H1 (cell line): ENCODE measurements around the gene ZIC5. TPM values are rescaled to one million over a fixed set of nuclear protein-coding genes. Genes with fewer than 3 reads are reported as not detected.

Experiments
- CTCF ChIA-PET: fragments of 300-600 bp; sonication (Branson Sonifier 250); formaldehyde crosslinking; loops from one replicate; lab custom pipeline; 2021; ENCODE audit not compliant: partially characterized antibody; lab: Charles Lee
- POLR2A ChIA-PET: fragments of 300-600 bp; sonication (Branson Sonifier 250); formaldehyde crosslinking; loops from one replicate; lab custom pipeline; 2021; ENCODE audit warnings: inconsistent platforms; ENCODE audit not compliant: partially characterized antibody; lab: Charles Lee
- DNase-seq, 2 experiments: peaks; one replicate each; pipeline versions ENCODE4 v3.0.0 to v3.0.0-alpha.2; 2010 to 2022; ENCODE audit warnings: low spot score in 2 of 2, low read depth in 1 of 2, mixed read lengths in 1 of 2
- FAIRE-seq: peaks from 2 replicates; lab custom pipeline; 2011; peaks lifted over from hg19 to GRCh38; lab: Jason Lieb, UNC
- H2AFZ ChIP-seq: 2 replicates; pipeline ENCODE4 v1.8.1; 2012; ENCODE audit warnings: low read length, inconsistent platforms
- H2AK5ac ChIP-seq: 2 replicates; pipeline ENCODE4 v1.6.1; 2013; ENCODE audit warnings: low read depth, low read length
- H2BK120ac ChIP-seq: replicated peaks from 2 replicates; pipeline ENCODE3; 2013; ENCODE audit warnings: low read depth, low read length, inconsistent platforms
- H2BK12ac ChIP-seq: 2 replicates; pipeline ENCODE4 v1.6.1; 2013; ENCODE audit warnings: low read depth, low read length
- H2BK15ac ChIP-seq: 2 replicates; pipeline ENCODE4 v1.6.1; 2013; ENCODE audit warnings: low read length
- H2BK20ac ChIP-seq: 2 replicates; pipeline ENCODE4 v1.6.1; 2013; ENCODE audit warnings: low read length
- H2BK5ac ChIP-seq: 2 replicates; pipeline ENCODE4 v1.6.1; 2013; ENCODE audit warnings: low read depth, low read length
- H3K14ac ChIP-seq: 2 replicates; pipeline ENCODE4 v1.6.1; 2013; ENCODE audit warnings: inconsistent platforms; ENCODE audit not compliant: insufficient read length
- H3K18ac ChIP-seq: 2 replicates; pipeline ENCODE4 v1.6.1; 2013; ENCODE audit warnings: low read length; ENCODE audit errors: extremely low read depth
- H3K23ac ChIP-seq: 2 replicates; pipeline ENCODE4 v1.6.1; 2013; ENCODE audit warnings: inconsistent platforms; ENCODE audit not compliant: insufficient read length
- H3K23me2 ChIP-seq: 2 replicates; pipeline ENCODE4 v1.6.1; 2013; ENCODE audit warnings: low read depth, low read length
- H3K27ac ChIP-seq: 2 replicates; pipeline ENCODE4 v1.6.1; 2011; ENCODE audit warnings: low read depth, low read length, inconsistent platforms
- H3K27me3 ChIP-seq, 4 experiments: replicated peaks in 1 of 4; 1 replicate in 1 of 4; 2 replicates in 3 of 4; pipeline versions ENCODE4 v1.6.1 to v1.8.1; 2011 to 2013; ENCODE audit warnings: low read length in 3 of 4, mild to moderate bottlenecking in 3 of 4, inconsistent platforms in 2 of 4, mixed read lengths in 2 of 4, moderate library complexity in 1 of 4; ENCODE audit not compliant: control insufficient read depth in 3 of 4, insufficient read depth in 3 of 4; ENCODE audit errors: extremely low read depth in 1 of 4
- H3K36me3 ChIP-seq, 4 experiments: 2 replicates each; pipeline versions ENCODE4 v1.6.1 to v1.8.1; 2011 to 2013; ENCODE audit warnings: mild to moderate bottlenecking in 4 of 4, low read length in 3 of 4, moderate library complexity in 2 of 4, control low read depth in 1 of 4, inconsistent platforms in 1 of 4; ENCODE audit not compliant: insufficient read depth in 4 of 4, control insufficient read depth in 2 of 4
- H3K4ac ChIP-seq: replicated peaks from 2 replicates; pipeline ENCODE3; 2013; ENCODE audit warnings: low read length, low read depth, mixed read lengths, inconsistent platforms; ENCODE audit not compliant: insufficient read length
- H3K4me1 ChIP-seq, 4 experiments: replicated peaks in 1 of 4; 1 replicate in 1 of 4; 2 replicates in 3 of 4; pipeline versions ENCODE4 v1.6.1 to v1.8.1; 2011 to 2013; ENCODE audit warnings: low read length in 3 of 4, inconsistent platforms in 2 of 4, mixed read lengths in 1 of 4; ENCODE audit not compliant: insufficient read depth in 4 of 4, control insufficient read depth in 3 of 4
- H3K4me2 ChIP-seq, 2 experiments: 2 replicates each; pipeline versions ENCODE4 v1.6.1 to v1.8.1; 2011 to 2013; ENCODE audit warnings: low read depth in 2 of 2, low read length in 2 of 2, control low read depth in 1 of 2, inconsistent platforms in 1 of 2, mild to moderate bottlenecking in 1 of 2; ENCODE audit not compliant: insufficient read depth in 1 of 2
- H3K4me3 ChIP-seq, 4 experiments: fragments of 200-600, 300-600 bp in 1 of 4; sonication (generic), shearing (Covaris generic), sonication (Bioruptor Twin) in 1 of 4; 2 replicates each; pipeline versions ENCODE4 v1.5.1 to v1.8.1; 2011 to 2016; ENCODE audit warnings: low read length in 4 of 4, low read depth in 3 of 4, control low read depth in 2 of 4, inconsistent platforms in 2 of 4, mild to moderate bottlenecking in 2 of 4, mixed read lengths in 1 of 4, moderate library complexity in 1 of 4; ENCODE audit not compliant: insufficient read depth in 2 of 4; ENCODE audit errors: extremely low read depth in 1 of 4
- H3K56ac ChIP-seq: replicated peaks from 2 replicates; pipeline ENCODE3; 2013; ENCODE audit warnings: low read depth, mild to moderate bottlenecking, mixed read lengths, low read length, inconsistent platforms; ENCODE audit not compliant: insufficient read length
- H3K79me1 ChIP-seq: 2 replicates; pipeline ENCODE4 v1.6.1; 2013; ENCODE audit warnings: low read depth, low read length, control low read depth
- H3K79me2 ChIP-seq, 2 experiments: 2 replicates each; pipeline versions ENCODE4 v1.6.1 to v1.8.1; 2012 to 2013; ENCODE audit warnings: low read length in 2 of 2, mild to moderate bottlenecking in 2 of 2, inconsistent platforms in 1 of 2; ENCODE audit not compliant: insufficient read depth in 2 of 2, control insufficient read depth in 1 of 2
- H3K9ac ChIP-seq, 4 experiments: replicated peaks in 1 of 4; 1 replicate in 1 of 4; 2 replicates in 3 of 4; pipeline versions ENCODE4 v1.6.1 to v1.8.1; 2011 to 2013; ENCODE audit warnings: low read depth in 3 of 4, low read length in 3 of 4, control low read depth in 2 of 4, mild to moderate bottlenecking in 2 of 4, moderate library complexity in 2 of 4, inconsistent platforms in 1 of 4; ENCODE audit errors: extremely low read depth in 1 of 4
- H3K9me3 ChIP-seq, 2 experiments: 2 replicates each; pipeline versions ENCODE4 v1.6.1 to v1.8.1; 2012 to 2013; ENCODE audit warnings: mild to moderate bottlenecking in 2 of 2, moderate library complexity in 2 of 2, control low read depth in 1 of 2, inconsistent platforms in 1 of 2, low read depth in 1 of 2, low read length in 1 of 2, mixed read lengths in 1 of 2; ENCODE audit not compliant: insufficient read depth in 2 of 2
- H4K20me1 ChIP-seq, 2 experiments: replicated peaks in 1 of 2; 2 replicates each; pipeline versions ENCODE3 to v1.8.1; 2011 to 2013; ENCODE audit warnings: inconsistent platforms in 2 of 2, low read length in 2 of 2, mild to moderate bottlenecking in 1 of 2; ENCODE audit not compliant: insufficient read depth in 2 of 2, control insufficient read depth in 1 of 2
- H4K5ac ChIP-seq: 2 replicates; pipeline ENCODE4 v1.6.1; 2013; ENCODE audit warnings: low read length, low read depth, mixed read lengths, inconsistent platforms; ENCODE audit not compliant: insufficient read length
- H4K8ac ChIP-seq: 2 replicates; pipeline ENCODE4 v1.8.0; 2013; ENCODE audit warnings: mild to moderate bottlenecking, moderate library complexity, low read length, inconsistent platforms; ENCODE audit not compliant: insufficient read depth; ENCODE audit errors: extremely low read depth
- H4K91ac ChIP-seq: replicated peaks from 2 replicates; pipeline ENCODE3; 2013; ENCODE audit warnings: low read length, mixed read lengths, inconsistent platforms; ENCODE audit not compliant: insufficient read length
- EP300 ChIP-seq, 2 experiments: IDR thresholded peaks; 1 replicate in 1 of 2; 2 replicates in 1 of 2; pipeline ENCODE4 v1.6.1; 2011 to 2012; ENCODE audit warnings: low read depth in 2 of 2, low read length in 2 of 2, mild to moderate bottlenecking in 2 of 2, borderline replicate concordance in 1 of 2, inconsistent platforms in 1 of 2, moderate library complexity in 1 of 2
- SAP30 ChIP-seq: fragments of 300-600 bp; sonication (generic); IDR thresholded peaks from 2 replicates; pipeline ENCODE4 v1.7.1; 2012; ENCODE audit warnings: low read length, moderate library complexity, mild to moderate bottlenecking, inconsistent platforms; ENCODE audit not compliant: insufficient read depth, insufficient replicate concordance
- ZNF274 ChIP-seq: IDR thresholded peaks from 2 replicates; pipeline ENCODE4 v1.7.0; 2012; ENCODE audit warnings: low read length, borderline replicate concordance; ENCODE audit errors: extremely low read depth
- WGBS, 2 experiments: shearing (Covaris generic) in 1 of 2; methylation state at CpG; one replicate each; pipeline versions ENCODE4 v1.1.6 to v1.1.7; 2013 to 2015; ENCODE audit warnings: low lambda C conversion rate in 2 of 2, mixed read lengths in 2 of 2, inconsistent platforms in 1 of 2, low coverage in 1 of 2, missing lambda C conversion rate in 1 of 2; ENCODE audit not compliant: insufficient replicate concordance in 2 of 2, insufficient coverage in 1 of 2, insufficient read length in 1 of 2; ENCODE audit errors: extremely low coverage in 1 of 2, missing lambda C conversion rate in 1 of 2; 5-methylcytosine and 5-hydroxymethylcytosine counted together
- polyA plus RNA-seq, 7 experiments: library from polyadenylated mRNA; depleted of rRNA in 3 of 7; stranded (reverse) in 5 of 7; unstranded in 2 of 7; fragments of >200 nt in 5 of 7; fragments of 200-250 nt in 2 of 7; gene quantifications; 1 replicate in 5 of 7; 2 replicates in 1 of 7; 4 replicates in 1 of 7; pipeline versions ENCODE4 v1.2.1 to v1.2.3, GENCODE V29; 2011 to 2013; ENCODE audit warnings: missing spikeins in 2 of 7, mixed read lengths in 2 of 7
- total RNA-seq: library from RNA; stranded (reverse); fragmentation: NEBNext Ultra II Directional; extraction: Animal tissue kit (Norgen Biotek cat#: 25700); gene quantifications from 2 replicates; pipeline ENCODE4 v1.2.1, GENCODE V29; 2021

ZIC5 gene
- total and polyA plus RNA-seq, 2 of the 8 experiments (the other 6 are each of a cell fraction or from before 2014, with no cell fraction given), result 14.2 to 52.7 TPM

- peak overlapping the region; percentile 95 for H4K8ac ChIP-seq
- peak overlapping the region; percentile 60; the same call in 1 of the 2 replicates for H2BK12ac ChIP-seq
- H2AFZ ChIP-seq, result no peak overlapping the region
- H3K9ac ChIP-seq, result peak overlapping the region; percentile 76 to 88 (median 84)
- peaks cover 21 to 48% of the 10 kb centered on the region in 2 experiments for H3K79me2 ChIP-seq
- H2BK15ac ChIP-seq, result 0 out of 2 replicates have a peak overlapping the region, but pooled peaks have one; percentile 88
- peaks cover 16 to 22% of the 10 kb centered on the region in 2 experiments for H4K20me1 ChIP-seq
- FAIRE-seq, result no peak
- H3K56ac ChIP-seq, result peak overlapping the region; percentile 91
- peaks cover 31% of the 10 kb centered on the region for H3K23me2 ChIP-seq
- no peaks in the 10 kb centered on the region; a peak in 1 of 4 replicates for H3K9me3 ChIP-seq
- H4K91ac ChIP-seq, result peak overlapping the region; percentile 90
- H3K4me3 ChIP-seq, result peak overlapping the region; percentile 73 to 94 (median 87)
- WGBS, 2 experiments, result 1% methylated on average over 37 of the region's 59 CpGs; no CpG with 5 or more reads in 1 of the 2 experiments
- peaks cover 14 to 27% (median 20%) of the 10 kb centered on the region in 4 experiments; a peak in 6 of 8 replicates for H3K36me3 ChIP-seq
- peak overlapping the region; percentile 73 to 91 for H3K4me2 ChIP-seq
- H2BK20ac ChIP-seq, result no peak overlapping the region
- DNase-seq, result peak in 1 of 2 experiments; percentile 74
- H3K4ac ChIP-seq, result peak overlapping the region; percentile 92
- ChIA-PET CTCF (interaction anchor here (0.7 to 1.5 kb wide), 3 partner anchors 44 to 321 kb away, joined by 3 to 4 read pairs (median 4); no protein-coding TSS in a partner anchor), POLR2A (interaction anchor here (0.6 to 11.2 kb wide), 13 partner anchors 7 to 292 kb away, joined by 3 to 145 read pairs (median 4); partner anchors contain the start of gene ZIC5)
- peak overlapping the region; percentile 81 for H2BK120ac ChIP-seq
- H3K4me1 ChIP-seq, result peaks cover 0 to 23% (median 21%) of the 10 kb centered on the region in 4 experiments; a peak in 6 of 7 replicates
- peak overlapping the region; percentile 71 for H3K27ac ChIP-seq
- H3K14ac ChIP-seq, result no peak overlapping the region
- H3K18ac ChIP-seq, result peak overlapping the region; percentile 98
- H3K23ac ChIP-seq, result no peak overlapping the region
- H2BK5ac ChIP-seq, result peak overlapping the region; percentile 66; the same call in 1 of the 2 replicates
- no peaks in the 10 kb centered on the region; the same call in 1 of the 2 replicates for H3K79me1 ChIP-seq
- H2AK5ac ChIP-seq, result no peak overlapping the region
- peaks cover 0 to 16% (median 4%) of the 10 kb centered on the region in 4 experiments; a peak in 4 of 7 replicates for H3K27me3 ChIP-seq
- peak overlapping the region; percentile 10 for H4K5ac ChIP-seq
- no peak for TF ChIP-seq ZNF274
- TF ChIP-seq EP300 (IDR thresholded peaks at IDR 0.05; ENCODE audit: borderline replicate concordance in 1 of 2, low read depth in 2 of 2, low read length in 2 of 2), result no peak
- TF ChIP-seq SAP30, result peak; percentile 58
Observed at GRCh38 chr13:99979453-99980200, 8.1 kb upstream of the ZIC5 start.
